Kidney (tissue), 22 donors: ENCODE data around the gene ALDH18A1. TPM values are rescaled to one million over a fixed set of nuclear protein-coding genes. Genes with fewer than 3 reads are reported as not detected.
A peak's percentile ranks its signal among the peaks of the same experiment; 100 is the strongest.

Source experiments
- DNase-seq, 5 donors: peaks; one replicate each; pipeline ENCODE4 v3.0.0-alpha.2; 2013 to 2020
- FAIRE-seq: peaks from 2 replicates; lab custom pipeline; 2012; peaks lifted over from hg19 to GRCh38; lab: Jason Lieb, UNC
- H3K27ac ChIP-seq, 2 donors: one replicate each; pipeline ENCODE4 v1.7.0; 2013; ENCODE audit warnings: low read depth in 2 of 2, low read length in 2 of 2, inconsistent platforms in 1 of 2
- H3K27me3 ChIP-seq: one replicate; pipeline ENCODE4 v1.7.1; 2013; ENCODE audit warnings: low read length, inconsistent platforms; ENCODE audit not compliant: control insufficient read depth, insufficient read depth
- H3K36me3 ChIP-seq, 3 donors: one replicate each; pipeline versions ENCODE4 v1.7.0 to v1.7.1; 2013; ENCODE audit warnings: low read length in 3 of 3, control low read depth in 1 of 3, inconsistent platforms in 1 of 3; ENCODE audit not compliant: insufficient read depth in 3 of 3, control insufficient read depth in 2 of 3
- H3K4me1 ChIP-seq, 3 donors: one replicate each; pipeline versions ENCODE4 v1.7.0 to v1.7.1; 2013; ENCODE audit warnings: low read length in 3 of 3, inconsistent platforms in 1 of 3, low read depth in 1 of 3; ENCODE audit not compliant: control insufficient read depth in 2 of 3, insufficient read depth in 2 of 3
- H3K4me3 ChIP-seq, 3 donors: one replicate each; pipeline versions ENCODE4 v1.7.0 to v1.8.1; 2013; ENCODE audit warnings: low read length in 3 of 3, control low read depth in 1 of 3, inconsistent platforms in 1 of 3
- H3K9ac ChIP-seq, 3 donors: one replicate each; pipeline versions ENCODE4 v1.7.0 to v1.7.1; 2013; ENCODE audit warnings: low read length in 3 of 3, control low read depth in 1 of 3, inconsistent platforms in 1 of 3
- H3K9me3 ChIP-seq, 3 donors: one replicate each; pipeline versions ENCODE4 v1.7.0 to v1.7.1; 2013; ENCODE audit warnings: low read length in 3 of 3, control low read depth in 1 of 3, inconsistent platforms in 1 of 3; ENCODE audit not compliant: control insufficient read depth in 2 of 3, insufficient read depth in 1 of 3
- CTCF ChIP-seq: IDR thresholded peaks from 3 replicates; pipeline ENCODE4 v1.5.1; 2012; ENCODE audit warnings: mild to moderate bottlenecking, moderate library complexity, borderline replicate concordance; ENCODE audit not compliant: insufficient read depth; ENCODE audit errors: extremely low read depth
- intact Hi-C: fragments of 100-400 bp; cut with DNase I; formaldehyde crosslinking; loops from one replicate; pipeline ENCODE4 v1.11.1; 2022
- long read RNA-seq, 10 donors: library from polyadenylated mRNA in 1 of 10; unstranded in 1 of 10; transcript quantifications; one replicate each; pipeline ENCODE4 v2.0.0 and lab custom pipeline, GENCODE V29; 2021 to 2026
- polyA plus RNA-seq: library from polyadenylated mRNA; stranded (reverse); fragments of 350-450 nt; fragmentation: Illumina TruSeq; extraction: RNeasy Lipid Tissue Mini Kit (QIAGEN cat#74804); gene quantifications from one replicate; pipeline ENCODE4 v1.2.3, GENCODE V29; 2014; ENCODE audit warnings: low read depth, low replicate concordance; ENCODE audit not compliant: insufficient read depth
- total RNA-seq: library from RNA; stranded (reverse); fragmentation: NEBNext Ultra II Directional; extraction: Animal tissue kit (Norgen Biotek cat#: 25700); gene quantifications from one replicate; pipeline ENCODE4 v1.2.1, GENCODE V29; 2021
- donor health status: control.
- donor health status: control.
- donor health status: control.
- donor health status: control.
- donor health status: control.
- donor health status: DM: yes; HTN: yes; CAD: no.
- donor health status: Normal renal cell carcinoma (clear cell type).

The ALDH18A1 gene
- total RNA-seq = 72.0 TPM
- 23.6 TPM for polyA plus RNA-seq
- long read RNA-seq, donor 1, partial matches to known transcripts = 8 of 12 reads
- long read RNA-seq, donor 1, other reads (novel, unspliced or antisense) = 0 of 12 reads
- long read RNA-seq, donor 2, transcript ALDH18A1-202 (18 exons, 3,359 nt) = major isoform, 10 of 17 reads
- long read RNA-seq, donor 2, partial matches to known transcripts = 6 of 17 reads
- long read RNA-seq, donor 2, other reads (novel, unspliced or antisense) = 0 of 17 reads
- long read RNA-seq, donor 3, transcript ALDH18A1-202 (18 exons, 3,359 nt) = major isoform, 10 of 20 reads
- long read RNA-seq, donor 3, partial matches to known transcripts = 7 of 20 reads
- long read RNA-seq, donor 3, other reads (novel, unspliced or antisense) = 0 of 20 reads
- long read RNA-seq, donor 4, transcript ALDH18A1-202 (18 exons, 3,359 nt) = major isoform, 8 of 17 reads
- long read RNA-seq, donor 4, partial matches to known transcripts = 8 of 17 reads
- long read RNA-seq, donor 4, other reads (novel, unspliced or antisense) = 0 of 17 reads
- long read RNA-seq, donor 5 = 0 reads
- long read RNA-seq, donor 6, partial matches to known transcripts = 21 of 24 reads
- long read RNA-seq, donor 6, other reads (novel, unspliced or antisense) = 0 of 24 reads
- long read RNA-seq, donor 7, transcript ALDH18A1-202 (18 exons, 3,359 nt) = major isoform, 39 of 70 reads
- long read RNA-seq, donor 7, partial matches to known transcripts = 13 of 70 reads
- long read RNA-seq, donor 7, other reads (novel, unspliced or antisense) = 15 of 70 reads
- long read RNA-seq, donor 8, partial matches to known transcripts = 8 of 10 reads
- long read RNA-seq, donor 8, other reads (novel, unspliced or antisense) = 0 of 10 reads
- long read RNA-seq, donor 9, partial matches to known transcripts = 7 of 7 reads
- long read RNA-seq, donor 9, other reads (novel, unspliced or antisense) = 0 of 7 reads
- long read RNA-seq, donor 10, transcript ALDH18A1-202 (18 exons, 3,359 nt) = major isoform, 5 of 12 reads
- long read RNA-seq, donor 10, partial matches to known transcripts = 7 of 12 reads
- long read RNA-seq, donor 10, other reads (novel, unspliced or antisense) = 0 of 12 reads

DNA sequence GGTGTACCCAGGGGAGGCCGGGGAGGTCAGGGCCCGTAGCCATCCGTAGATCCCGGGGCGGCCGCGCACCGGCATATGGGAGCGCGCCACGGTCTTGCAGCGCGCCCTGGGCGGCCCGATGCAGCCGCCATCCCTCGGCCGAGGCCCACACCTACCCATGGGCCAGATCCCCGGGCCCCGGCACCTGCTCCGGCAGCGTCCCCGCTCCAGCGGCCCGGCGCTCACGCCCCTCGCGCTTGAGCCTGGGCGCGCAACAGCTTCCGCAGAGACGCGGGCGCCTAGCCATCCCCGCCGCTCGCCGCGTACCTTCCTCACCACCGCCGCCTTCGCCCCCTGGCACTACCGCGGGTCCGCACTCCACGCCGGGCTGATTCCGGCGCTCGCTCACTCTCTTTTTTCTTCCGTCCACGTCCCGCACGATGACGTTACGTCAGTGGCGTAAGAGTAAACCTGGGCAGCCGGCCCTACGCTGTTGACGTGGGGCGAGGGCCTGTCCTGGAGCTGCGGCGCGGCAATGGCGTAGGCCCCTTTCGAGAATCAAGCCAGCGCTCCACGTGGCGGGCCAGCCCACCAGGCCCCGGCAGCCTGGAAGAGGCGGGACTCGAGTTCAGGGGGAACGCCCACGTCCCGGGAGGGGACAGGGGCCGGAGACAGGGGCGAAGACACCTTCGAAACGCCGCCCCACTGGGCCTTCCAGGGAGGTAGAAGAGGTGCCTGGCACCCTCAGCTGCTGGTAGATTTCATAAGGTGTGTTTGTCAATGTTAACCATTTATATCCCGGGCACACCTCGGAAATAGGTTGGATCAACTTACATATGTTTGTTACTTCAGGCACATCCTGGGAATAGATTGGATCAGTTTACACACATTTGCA lies at the start of gene ALDH18A1:
ALDH18A1 (minus strand) TSS at position 421 of the 874 bp plus-strand sequence. CDS start 3,334 bp downstream, outside the sequence.
- intact Hi-C loops = no loop called here
- no peaks in the 10 kb centered on the region for H3K9me3 ChIP-seq

GRCh38 chr10:95698415-95698814 lies 41.9 kb upstream of the ALDH18A1 start:
- H3K4me1 ChIP-seq = no peaks in the 10 kb centered on the region
- H3K4me3 ChIP-seq = no peak overlapping the region
- no peaks in the 10 kb centered on the region for H3K27me3 ChIP-seq
- H3K36me3 ChIP-seq = no peaks in the 10 kb centered on the region
- FAIRE-seq (no peak), DNase-seq (no peak)
- no peaks in the 10 kb centered on the region for H3K9me3 ChIP-seq
- no peak overlapping the region for H3K9ac ChIP-seq
- intact Hi-C loops = loop anchor here (10.0 kb wide), 1 partner anchor 146 kb away; no protein-coding TSS in a partner anchor
- no peak overlapping the region for H3K27ac ChIP-seq
- TF ChIP-seq CTCF = no peak

More for the DNA sequence above, at the start of gene ALDH18A1:
- DNase-seq = peak; percentile 95 to 98 (median 96)
- Histone ChIP-seq H3K4me1 (peaks cover 0 to 10% (median 0%) of the 10 kb centered on the region in 3 donors), H3K9ac (peak within 1 kb of the TSS; percentile 54 to 70 (median 57)), H3K27me3 (no peaks in the 10 kb centered on the region), H3K27ac (peak within 1 kb of the TSS; percentile 48 to 64), H3K36me3 (peaks cover 0 to 4% (median 1%) of the 10 kb centered on the region in 3 donors), H3K4me3 (peak within 1 kb of the TSS; percentile 69 to 85 (median 69))
- peak; percentile 87 for FAIRE-seq
- no peak for TF ChIP-seq CTCF

DNA sequence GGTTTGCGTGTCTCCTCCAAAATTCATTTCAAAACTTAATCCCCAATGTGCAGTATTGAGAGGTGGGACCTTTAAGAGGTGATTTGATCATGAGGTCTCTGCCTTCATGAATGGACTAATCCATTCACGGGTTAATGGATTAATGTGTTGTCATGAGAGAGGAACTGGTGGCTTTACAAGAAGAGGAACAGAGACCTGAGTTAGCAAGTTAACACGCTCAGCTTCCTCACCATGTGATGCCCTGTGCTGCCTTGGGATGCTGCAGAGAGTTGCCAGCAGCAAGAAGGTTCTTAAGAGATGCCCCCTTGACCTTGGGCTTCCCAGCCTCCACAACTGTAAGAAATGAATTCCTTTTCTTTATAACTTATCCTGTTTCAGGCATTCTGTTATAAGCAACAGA lies 40.9 kb upstream of the ALDH18A1 start:
- Histone ChIP-seq H3K4me3 (no peak overlapping the region), H3K27ac (no peak overlapping the region), H3K9me3 (no peaks in the 10 kb centered on the region), H3K4me1 (peaks cover 0 to 8% (median 0%) of the 10 kb centered on the region in 3 donors), H3K9ac (no peak overlapping the region), H3K36me3 (no peaks in the 10 kb centered on the region), H3K27me3 (no peaks in the 10 kb centered on the region)
- DNase-seq (no peak), FAIRE-seq (no peak)
- TF ChIP-seq CTCF = no peak
- intact Hi-C loops = loop anchor here (10.0 kb wide), 1 partner anchor 147 kb away; no protein-coding TSS in a partner anchor
